ENCODE results near the gene PAH. TPM values are rescaled to one million over a fixed set of nuclear protein-coding genes. Genes with fewer than 3 reads are reported as not detected.
A peak's percentile ranks its signal among the peaks of the same experiment; 100 is the strongest.

Gene PAH
- total and polyA plus RNA-seq, 3 donors from 2014 or later = 9.3 to 23.2 (median 18.4) TPM

DNA sequence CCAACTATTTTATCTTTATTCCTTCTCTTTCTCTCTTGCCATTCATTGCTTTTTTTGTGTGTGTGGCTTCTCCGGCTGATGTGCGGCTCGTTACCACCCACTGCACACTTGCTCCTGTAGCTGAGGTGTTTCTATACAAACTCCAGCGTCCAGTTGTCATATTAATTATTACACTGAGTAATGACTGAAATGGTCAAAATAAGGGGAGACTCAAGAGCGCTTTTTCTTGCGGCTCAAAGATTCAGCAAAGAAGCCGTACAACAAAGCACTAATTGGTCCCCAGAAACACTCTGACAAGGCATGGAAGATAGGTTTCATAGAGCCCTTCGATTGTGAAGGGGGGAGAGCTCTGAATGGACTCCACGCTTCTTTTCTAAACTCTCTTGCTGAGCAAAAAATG is 34.8 kb upstream of the PAH start:
- DNase-seq = no peak
- H3K4me1 ChIP-seq = no peaks in the 10 kb centered on the region
- intact Hi-C loops (cut with DNase I; ENCODE audit: low total_unique reads) = no loop called here

DNA sequence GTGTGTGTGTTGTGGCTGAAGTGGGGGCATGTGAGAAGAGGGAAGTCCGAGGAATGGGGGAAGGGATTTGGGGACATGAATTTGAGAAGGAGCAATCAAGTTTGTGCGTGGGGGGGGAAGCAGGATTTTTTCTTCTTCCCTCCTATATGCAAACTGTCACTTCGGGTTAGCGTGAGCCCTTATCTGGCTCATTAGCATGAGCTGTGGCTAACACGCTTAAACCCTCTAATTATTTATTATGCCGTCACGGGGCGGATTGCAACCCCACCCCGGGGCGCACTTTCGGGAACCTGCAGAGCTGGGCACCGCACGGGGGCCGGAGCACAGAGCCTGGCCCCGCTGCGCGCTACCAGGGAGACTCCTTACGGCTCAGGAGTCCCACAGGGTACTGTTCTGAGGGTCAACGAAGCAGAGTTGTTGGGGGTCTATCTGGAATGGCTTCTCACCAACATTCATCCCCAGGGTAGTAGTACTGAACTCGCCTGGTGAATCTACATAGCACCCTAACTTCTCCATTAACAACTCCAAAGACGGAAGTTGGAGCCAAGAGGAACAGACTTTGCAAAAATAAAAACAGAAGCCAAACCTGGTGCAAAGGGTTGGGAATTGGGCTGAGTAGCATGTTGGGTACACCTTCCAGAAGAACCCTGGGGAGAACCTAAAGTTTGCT is 34.0 kb upstream of the PAH start:
- 6 to 9% methylated on average over 21 of the region's 21 CpGs for WGBS, 2 donors
- no peaks in the 10 kb centered on the region for H3K4me1 ChIP-seq
- DNase-seq = no peak
- no peaks in the 10 kb centered on the region for H3K36me3 ChIP-seq (ENCODE audit: low read depth, missing control alignments)
- no peaks in the 10 kb centered on the region for H3K27me3 ChIP-seq
- H3K4me3 ChIP-seq = peak overlapping the region; percentile 9 to 35
- H3K9me3 ChIP-seq = no peaks in the 10 kb centered on the region
- H3K27ac ChIP-seq = no peak overlapping the region
- intact Hi-C loops (cut with DNase I; ENCODE audit: low total_unique reads) = no loop called here
- TF ChIP-seq, protein P1, sequence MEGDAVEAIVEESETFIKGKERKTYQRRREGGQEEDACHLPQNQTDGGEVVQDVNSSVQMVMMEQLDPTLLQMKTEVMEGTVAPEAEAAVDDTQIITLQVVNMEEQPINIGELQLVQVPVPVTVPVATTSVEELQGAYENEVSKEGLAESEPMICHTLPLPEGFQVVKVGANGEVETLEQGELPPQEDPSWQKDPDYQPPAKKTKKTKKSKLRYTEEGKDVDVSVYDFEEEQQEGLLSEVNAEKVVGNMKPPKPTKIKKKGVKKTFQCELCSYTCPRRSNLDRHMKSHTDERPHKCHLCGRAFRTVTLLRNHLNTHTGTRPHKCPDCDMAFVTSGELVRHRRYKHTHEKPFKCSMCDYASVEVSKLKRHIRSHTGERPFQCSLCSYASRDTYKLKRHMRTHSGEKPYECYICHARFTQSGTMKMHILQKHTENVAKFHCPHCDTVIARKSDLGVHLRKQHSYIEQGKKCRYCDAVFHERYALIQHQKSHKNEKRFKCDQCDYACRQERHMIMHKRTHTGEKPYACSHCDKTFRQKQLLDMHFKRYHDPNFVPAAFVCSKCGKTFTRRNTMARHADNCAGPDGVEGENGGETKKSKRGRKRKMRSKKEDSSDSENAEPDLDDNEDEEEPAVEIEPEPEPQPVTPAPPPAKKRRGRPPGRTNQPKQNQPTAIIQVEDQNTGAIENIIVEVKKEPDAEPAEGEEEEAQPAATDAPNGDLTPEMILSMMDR (IDR thresholded peaks at IDR 0.05) = no peak

More for the DNA sequence above, 34.8 kb upstream of the PAH start:
- no peak overlapping the region for H3K4me3 ChIP-seq
- no peak overlapping the region for H3K27ac ChIP-seq
- no peaks in the 10 kb centered on the region for H3K9me3 ChIP-seq
- H3K36me3 ChIP-seq (ENCODE audit: low read depth, missing control alignments) = no peaks in the 10 kb centered on the region
- TF ChIP-seq POLR2A (IDR thresholded peaks at IDR 0.05) = no peak
- TF ChIP-seq, protein P1 (IDR thresholded peaks at IDR 0.05) = no peak
- H3K27me3 ChIP-seq = no peaks in the 10 kb centered on the region
- WGBS, 2 donors = 41% methylated on average over 9 of the region's 9 CpGs

DNA sequence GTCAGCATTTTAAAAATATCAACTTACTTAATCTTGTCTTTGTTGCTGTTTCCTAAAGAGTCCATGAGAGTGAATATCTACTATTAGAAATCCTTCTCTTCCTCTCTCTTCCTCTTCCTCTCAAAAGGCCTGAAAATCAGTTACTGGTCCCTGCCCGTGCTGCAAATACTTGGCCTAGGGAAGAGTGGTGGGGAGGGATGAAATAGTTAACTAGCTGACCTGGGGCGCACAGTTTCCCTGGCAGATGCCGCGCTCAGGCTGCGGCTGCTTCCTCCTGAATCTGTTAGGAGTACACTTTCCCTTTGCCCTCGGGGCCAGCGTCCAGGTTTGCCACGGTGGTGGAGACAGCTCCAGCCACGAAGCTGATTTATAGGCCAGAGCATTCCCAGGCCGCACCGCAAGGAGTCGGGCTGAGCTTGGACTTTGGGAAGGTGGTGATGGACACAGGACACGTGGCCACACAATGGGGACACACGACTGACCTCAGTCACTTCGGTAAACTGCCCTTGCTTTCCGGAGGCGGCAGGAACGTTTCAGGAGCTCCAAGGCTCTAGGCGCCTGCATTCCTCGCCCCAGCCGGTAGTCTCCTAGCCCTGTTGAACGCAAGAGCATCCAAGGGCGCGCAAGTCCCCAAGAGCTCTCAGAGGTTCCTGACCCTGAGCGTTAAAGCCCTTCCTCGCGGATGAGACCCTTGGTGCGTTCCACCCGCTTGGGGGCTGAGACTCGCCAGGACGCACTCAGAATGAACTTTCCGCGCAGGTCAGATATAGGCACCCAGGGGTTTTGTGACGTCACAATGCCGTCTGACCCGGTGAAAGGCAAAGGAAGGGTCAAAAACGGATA is 33.3 kb upstream of the PAH start:
- no peaks in the 10 kb centered on the region for H3K36me3 ChIP-seq (ENCODE audit: low read depth, missing control alignments)
- peak; percentile 78 for DNase-seq
- intact Hi-C loops (cut with DNase I; ENCODE audit: low total_unique reads) = no loop called here
- no peaks in the 10 kb centered on the region for H3K4me1 ChIP-seq
- H3K27ac ChIP-seq = no peak overlapping the region
- TF ChIP-seq POLR2A (IDR thresholded peaks at IDR 0.05) = no peak
- TF ChIP-seq, protein P1 (IDR thresholded peaks at IDR 0.05) = peak; percentile 38 to 45 (median 44)
- H3K4me3 ChIP-seq = peak overlapping the region; percentile 9 to 35
- H3K9me3 ChIP-seq = no peaks in the 10 kb centered on the region
- H3K27me3 ChIP-seq = no peaks in the 10 kb centered on the region
- WGBS, 2 donors = 6 to 8% methylated on average over 37 of the region's 37 CpGs

DNA sequence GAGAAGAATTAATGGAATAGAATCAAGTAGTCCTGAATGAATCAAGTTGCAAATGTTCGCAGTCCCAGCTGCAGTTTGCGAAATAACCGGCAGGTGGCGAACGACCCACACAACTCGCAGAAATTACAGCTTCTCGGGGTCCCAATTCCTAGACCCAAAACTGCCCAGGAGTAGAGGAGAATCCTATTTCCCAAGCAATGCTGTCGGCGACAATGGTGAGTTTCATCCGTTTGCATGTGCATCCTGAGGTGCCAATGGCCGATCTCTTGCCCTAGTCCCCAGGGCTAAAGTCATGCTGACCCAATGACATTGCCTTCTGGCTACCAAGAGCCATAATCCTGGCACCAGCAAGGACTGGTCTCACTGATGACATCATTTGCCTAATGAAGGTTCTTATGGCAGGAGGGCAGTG is 31.9 kb upstream of the PAH start:
- H3K36me3 ChIP-seq (ENCODE audit: low read depth, missing control alignments) = no peaks in the 10 kb centered on the region
- 5 to 10% methylated on average over 11 of the region's 11 CpGs for WGBS, 2 donors
- H3K27me3 ChIP-seq = no peaks in the 10 kb centered on the region
- no peak overlapping the region for H3K27ac ChIP-seq
- TF ChIP-seq, protein P1 (IDR thresholded peaks at IDR 0.05) = peak; percentile 84 to 98 (median 91)
- no peak for TF ChIP-seq POLR2A (IDR thresholded peaks at IDR 0.05)
- peak; percentile 85 for DNase-seq
- no peaks in the 10 kb centered on the region for H3K4me1 ChIP-seq
- intact Hi-C loops (cut with DNase I; ENCODE audit: low total_unique reads) = loop anchor here (5.0 kb wide), 1 partner anchor 598 kb away; no protein-coding TSS in a partner anchor
- no peak overlapping the region for H3K4me3 ChIP-seq
- H3K9me3 ChIP-seq = no peaks in the 10 kb centered on the region
